ENCODE data around the gene ALK.

The ALK gene

DNA sequence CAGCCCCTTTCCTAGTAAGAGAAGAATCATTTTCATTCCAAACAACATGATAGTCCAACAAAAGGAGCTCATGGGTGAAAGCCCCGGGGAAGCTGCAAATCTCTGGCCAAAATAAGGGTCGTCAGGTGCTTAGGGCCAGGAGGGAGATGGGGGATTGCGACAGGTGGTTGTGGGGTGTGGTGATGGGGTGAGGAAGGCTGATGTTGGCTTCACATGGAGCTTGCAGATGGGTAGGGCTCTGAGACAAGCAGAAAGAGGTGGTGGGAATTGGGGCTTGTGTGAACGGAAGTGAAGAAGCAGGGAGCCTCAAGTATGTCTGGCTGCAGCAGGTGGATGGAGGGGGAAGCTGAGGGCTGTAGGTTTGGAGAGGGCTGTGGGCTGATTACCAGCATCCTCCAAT is 680.0 kb downstream of the ALK start:
- no peak for FAIRE-seq

DNA sequence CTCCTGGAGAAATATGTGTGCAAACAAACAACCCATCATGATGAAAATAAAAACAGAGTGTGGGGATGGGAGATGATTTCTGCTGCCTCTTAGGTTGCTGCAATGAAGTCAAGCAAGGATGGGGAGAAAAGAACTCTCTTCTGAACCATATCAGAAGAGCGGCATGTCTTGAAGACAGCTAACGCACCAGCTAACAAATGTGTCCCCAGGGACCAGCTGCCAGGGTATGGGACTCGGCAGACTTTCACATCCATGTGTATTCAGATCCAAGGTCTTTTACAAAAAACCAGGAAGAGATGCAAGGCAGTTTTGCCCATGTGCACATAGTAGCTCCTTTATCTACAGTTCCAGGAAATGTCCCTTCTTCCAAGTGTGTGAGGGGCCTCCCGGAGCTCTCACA is 680.8 kb downstream of the ALK start:
- FAIRE-seq: no peak

GRCh38 chr2:29239209-29239960 is 682.0 kb downstream of the ALK start:
- no peak for FAIRE-seq

- FAIRE-seq: no peak
Measured at GRCh38 chr2:29238497-29238896, 682.9 kb downstream of the ALK start.

GRCh38 chr2:29236074-29236473 is 685.3 kb downstream of the ALK start:
- no peak for FAIRE-seq

GRCh38 chr2:29235411-29235810 is 686.0 kb downstream of the ALK start:
- FAIRE-seq: no peak

DNA sequence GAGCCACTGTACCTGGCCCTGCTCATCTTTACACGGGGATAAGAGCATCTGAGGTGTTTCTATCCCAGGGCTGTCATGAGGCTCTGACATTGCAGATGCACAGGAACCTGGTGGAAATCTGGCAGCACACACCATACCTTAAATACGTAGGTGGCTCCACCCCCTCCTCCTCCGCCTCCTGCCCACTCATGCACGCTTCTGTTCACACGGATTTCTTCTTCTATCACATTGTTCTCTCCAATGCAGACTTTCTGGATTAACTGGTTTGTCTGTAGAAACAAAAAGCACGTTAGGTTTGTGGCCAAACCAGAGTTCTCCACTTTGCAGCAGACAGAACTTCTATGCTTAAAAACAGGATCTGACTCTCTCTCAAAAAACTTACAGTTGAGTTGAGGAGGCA is 688.0 kb downstream of the ALK start:
- FAIRE-seq: no peak

DNA sequence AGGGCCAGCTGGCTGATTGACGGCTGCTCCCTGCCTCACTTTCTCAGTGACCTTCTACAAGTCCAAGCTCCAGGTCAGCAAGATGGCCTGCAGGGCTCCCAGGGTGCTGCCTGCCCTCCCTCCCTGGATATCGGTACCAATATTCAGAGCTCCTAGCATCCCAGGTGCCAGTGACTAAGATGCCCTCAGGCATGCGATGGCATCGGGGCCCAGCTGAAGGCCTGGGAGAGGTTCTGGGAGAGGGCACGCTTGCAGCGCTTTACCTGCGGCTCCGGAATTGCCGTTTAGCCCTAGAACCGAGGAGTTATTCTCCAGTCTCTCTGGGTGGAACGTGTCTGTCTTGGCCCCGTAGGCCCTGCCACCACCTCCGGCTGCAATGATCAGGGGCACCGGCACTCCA is 689.3 kb downstream of the ALK start:
- FAIRE-seq: no peak

DNA sequence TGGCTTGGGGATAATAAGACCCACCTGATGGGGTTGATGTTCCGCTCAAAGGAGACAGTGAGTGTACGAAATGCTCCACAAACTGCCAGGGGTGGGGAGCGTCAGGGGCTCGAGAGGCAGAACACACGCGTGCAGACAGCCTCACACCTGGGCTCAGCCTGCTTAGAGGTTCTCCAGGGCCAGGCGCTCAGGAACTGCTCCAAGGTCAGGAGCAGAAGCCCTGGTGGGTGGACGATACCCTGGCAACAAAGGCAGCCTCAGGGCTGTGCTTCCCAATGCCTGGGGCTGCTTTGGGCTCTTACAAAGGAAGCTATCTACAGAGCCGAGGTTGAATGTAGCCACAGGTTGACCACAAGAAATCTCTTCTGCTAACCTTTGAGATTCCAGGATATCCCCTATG is 691.7 kb downstream of the ALK start:
- FAIRE-seq: no peak

DNA sequence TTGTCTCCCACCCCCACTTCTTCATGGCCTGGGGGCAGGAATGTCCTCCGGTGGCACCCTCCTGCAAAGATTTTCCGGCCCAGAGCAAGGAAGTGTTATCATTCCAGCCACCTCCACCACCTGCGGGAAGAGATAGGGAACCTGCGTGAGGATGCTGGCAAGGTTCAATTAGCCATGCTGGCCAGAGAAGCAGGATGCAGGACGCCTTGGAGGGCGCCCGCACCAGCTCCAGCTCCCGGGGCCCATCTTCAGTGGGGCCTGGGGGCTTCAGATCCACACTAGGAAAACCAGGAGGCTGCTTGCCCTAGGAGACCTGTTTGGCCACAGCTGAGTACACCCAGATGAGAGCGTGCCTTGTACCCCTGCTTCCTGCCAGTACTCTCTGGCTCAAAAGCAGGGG is 692.4 kb downstream of the ALK start:
- no peak for FAIRE-seq

DNA sequence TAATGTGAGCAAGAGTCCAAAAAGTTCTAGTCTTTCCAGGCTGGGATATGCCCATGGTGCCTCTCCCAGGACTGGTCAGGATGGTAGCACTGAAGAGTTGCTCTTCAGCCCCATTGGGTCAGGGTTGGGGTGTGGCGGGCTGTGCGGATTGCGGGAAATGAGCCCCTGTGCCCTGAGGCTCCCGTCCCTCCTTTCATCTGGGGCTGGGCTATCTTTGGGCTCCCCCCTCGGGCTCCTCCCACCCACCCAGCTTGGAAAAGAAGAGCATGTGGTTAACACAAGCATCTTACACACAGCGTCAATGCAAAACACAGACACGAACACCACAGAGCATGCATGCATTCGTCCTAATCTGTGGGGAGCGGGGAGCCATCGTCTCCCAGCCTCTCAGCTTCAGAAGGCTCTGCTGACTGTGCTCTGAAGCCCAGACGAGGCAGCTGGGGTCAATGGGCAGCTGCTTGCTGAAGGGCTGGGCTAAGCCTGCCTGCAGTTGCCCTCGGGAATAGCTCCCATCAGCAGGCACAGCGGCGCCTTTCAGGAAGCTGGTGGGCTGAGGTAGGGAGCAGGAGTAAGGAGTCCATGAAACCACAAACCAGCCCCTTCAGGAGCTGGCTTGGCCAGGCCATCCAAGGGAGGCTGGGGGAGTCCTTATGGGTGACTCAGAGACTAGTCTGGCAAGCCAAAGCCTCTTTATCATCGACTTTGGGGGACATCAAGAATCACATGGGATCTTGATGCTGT is 693.3 kb downstream of the ALK start:
- no peak for FAIRE-seq

DNA sequence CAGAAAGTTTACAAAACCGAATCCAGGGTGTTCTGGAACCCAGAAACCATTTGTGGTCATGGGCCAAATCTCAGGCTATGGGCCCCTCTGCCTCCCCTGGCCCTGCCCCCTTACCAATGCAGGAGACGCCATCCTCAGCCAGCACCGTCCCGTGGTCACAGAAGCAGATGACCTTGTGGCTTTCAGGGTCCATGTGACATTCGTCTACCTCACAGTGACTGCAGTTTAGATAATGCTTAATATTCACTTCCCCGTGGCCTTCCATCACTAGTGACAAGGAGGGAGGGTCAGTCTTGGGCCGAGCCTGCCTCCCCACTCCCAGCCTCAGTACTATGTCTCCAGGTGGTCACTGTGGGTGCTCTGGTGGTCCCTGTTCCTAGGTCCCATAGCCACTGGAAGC is 694.6 kb downstream of the ALK start:
- FAIRE-seq: no peak

GRCh38 chr2:29226375-29226774 is 695.0 kb downstream of the ALK start:
- no peak for FAIRE-seq

GRCh38 chr2:29225814-29226213 is 695.6 kb downstream of the ALK start:
- no peak for FAIRE-seq

- FAIRE-seq: no peak
Measured at GRCh38 chr2:29224693-29225551, 696.5 kb downstream of the ALK start.

GRCh38 chr2:29223851-29224692 is 697.3 kb downstream of the ALK start:
- no peak for FAIRE-seq

- FAIRE-seq: no peak
Measured at GRCh38 chr2:29223257-29223656, 698.1 kb downstream of the ALK start.

- FAIRE-seq: no peak
Measured at GRCh38 chr2:29222381-29223179, 698.8 kb downstream of the ALK start.

DNA sequence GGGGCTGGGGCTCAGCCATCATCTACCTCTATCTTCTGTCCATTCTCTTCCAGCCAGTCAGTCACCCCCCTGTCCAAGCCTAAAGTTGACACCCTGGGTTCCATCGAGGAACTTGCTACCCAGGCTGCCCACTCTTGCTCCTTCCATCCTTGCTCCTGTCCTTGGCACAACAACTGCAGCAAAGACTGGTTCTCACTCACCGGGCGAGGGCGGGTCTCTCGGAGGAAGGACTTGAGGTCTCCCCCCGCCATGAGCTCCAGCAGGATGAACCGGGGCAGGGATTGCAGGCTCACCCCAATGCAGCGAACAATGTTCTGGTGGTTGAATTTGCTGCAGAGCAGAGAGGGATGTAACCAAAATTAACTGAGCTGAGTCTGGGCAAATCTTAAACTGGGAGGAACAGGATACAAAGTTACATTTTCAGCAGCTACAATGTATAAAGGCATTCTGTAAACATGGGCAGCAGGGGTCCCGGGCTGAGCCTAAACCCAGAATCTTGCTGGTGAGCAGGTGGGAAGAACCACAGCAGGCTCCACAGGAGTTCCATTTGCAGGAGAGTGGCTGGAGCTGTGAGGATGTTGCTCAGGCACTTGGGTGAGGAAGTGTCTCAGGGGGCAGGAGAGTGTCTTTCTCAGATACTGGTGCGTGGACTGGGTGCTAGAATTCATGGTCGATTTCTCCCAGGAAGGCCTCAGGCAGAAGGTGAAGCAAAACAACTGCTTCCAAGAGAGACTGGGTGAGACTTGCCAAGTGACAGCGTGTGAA is 700.7 kb downstream of the ALK start:
- no peak for FAIRE-seq

DNA sequence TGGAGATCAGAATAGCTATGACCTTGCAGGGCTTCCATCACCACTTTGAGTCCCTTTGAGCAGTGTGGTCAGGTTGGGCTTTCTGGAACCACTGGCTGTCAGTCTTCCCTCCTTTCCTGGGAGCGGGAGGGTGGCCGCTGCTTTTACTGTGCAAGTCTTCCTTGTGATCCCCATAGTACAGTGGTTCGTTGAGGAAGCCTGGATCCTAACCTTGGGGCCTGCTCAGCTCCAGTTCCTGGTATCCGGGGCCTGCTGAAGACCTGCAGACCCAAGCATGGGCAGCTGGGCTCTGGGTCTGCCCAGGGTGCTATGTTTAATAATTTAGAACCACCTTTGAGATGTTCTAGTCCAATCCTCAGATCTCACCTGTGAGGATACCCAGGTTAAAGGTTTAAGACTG is 702.0 kb downstream of the ALK start:
- FAIRE-seq: no peak

DNA sequence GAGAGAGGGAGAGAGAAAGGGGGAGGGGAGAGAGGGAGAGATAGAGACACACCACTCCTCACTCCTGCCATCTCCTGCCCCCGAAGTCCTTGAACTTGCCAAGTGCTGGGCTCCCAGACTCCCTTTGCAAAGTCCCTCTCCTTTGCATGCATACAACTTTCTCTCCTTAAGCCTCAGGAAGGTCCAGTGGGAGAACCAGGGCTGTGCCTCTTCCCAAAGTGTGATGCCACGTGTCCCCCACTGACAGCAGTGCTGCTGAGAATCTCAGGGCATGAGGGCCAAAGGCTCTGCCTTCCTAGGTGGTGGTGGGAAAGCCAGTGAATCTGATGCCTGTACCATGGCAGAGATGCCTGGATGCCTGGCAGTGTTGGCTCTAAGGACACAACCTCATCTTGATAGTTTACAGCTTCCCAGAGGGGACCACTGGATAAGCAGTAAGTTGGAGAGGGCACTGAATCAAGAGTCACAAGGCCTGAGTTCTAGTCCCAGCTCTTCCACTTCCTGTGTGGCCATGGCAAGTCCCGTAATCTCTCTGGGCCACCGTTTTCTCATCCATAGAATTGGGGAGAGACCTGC is 702.7 kb downstream of the ALK start:
- FAIRE-seq: no peak
